ENCODE measurements around the gene AQP1. TPM values are rescaled to one million over a fixed set of nuclear protein-coding genes. Genes with fewer than 3 reads are reported as not detected.
A peak's percentile ranks its signal among the peaks of the same experiment; 100 is the strongest.

The AQP1 gene
- total RNA-seq, 5 donors from 2014 or later (not counting 1 experiment from before 2014, with no cell fraction given), result 0.13 to 1.9 (median 0.79) TPM

GRCh38 chr7:30916767-30917166 is 5.1 kb downstream of the AQP1 start:
- H3K27me3 ChIP-seq (replicated peaks in 1 of 2; ENCODE audit: control insufficient read depth in 2 of 2, extremely low read depth in 1 of 2, insufficient read depth in 2 of 2, low read length in 1 of 2), result peaks cover 0 to 8% of the 10 kb centered on the region in 2 experiments
- ChIA-PET CTCF (no interaction called here), POLR2A (no interaction called here)
- no peaks in the 10 kb centered on the region for H3K36me3 ChIP-seq (ENCODE audit: control insufficient read depth in 2 of 2, extremely low read depth in 1 of 2, insufficient read depth in 1 of 2, low read length in 1 of 2)
- no peak overlapping the region for H3K4me3 ChIP-seq (ENCODE audit: control insufficient read depth in 1 of 2, extremely low read depth in 1 of 2, low read length in 1 of 2)
- DNase-seq, result no peak
- WGBS (ENCODE audit: insufficient coverage), result 69% methylated on average over 5 of the region's 7 CpGs
- H3K36me3 Mint-ChIP-seq, result no peaks in the 10 kb centered on the region
- no peaks in the 10 kb centered on the region for H3K9me3 Mint-ChIP-seq
- no peaks in the 10 kb centered on the region for H3K9me3 ChIP-seq
- no peak overlapping the region for H3K27ac ChIP-seq (ENCODE audit: low read length)
- no peaks in the 10 kb centered on the region for H3K4me1 ChIP-seq (ENCODE audit: control insufficient read depth in 1 of 2, extremely low read depth in 1 of 2, insufficient read depth in 2 of 2, low read length in 2 of 2)
- H3K27me3 Mint-ChIP-seq, result no peaks in the 10 kb centered on the region
- no peak overlapping the region for H3K27ac Mint-ChIP-seq
- ATAC-seq (replicated peaks in 1 of 4), result no peak
- H3K4me3 Mint-ChIP-seq, result no peak overlapping the region
- no peaks in the 10 kb centered on the region for H3K4me1 Mint-ChIP-seq

- Mint-ChIP-seq H3K36me3 (no peaks in the 10 kb centered on the region), H3K4me3 (no peak overlapping the region), H3K27ac (no peak overlapping the region), H3K9me3 (no peaks in the 10 kb centered on the region), H3K4me1 (no peaks in the 10 kb centered on the region), H3K27me3 (no peaks in the 10 kb centered on the region)
- Histone ChIP-seq H3K27me3 (replicated peaks in 1 of 2; ENCODE audit: control insufficient read depth in 2 of 2, extremely low read depth in 1 of 2, insufficient read depth in 2 of 2, low read length in 1 of 2) (peaks cover 0 to 4% of the 10 kb centered on the region in 2 experiments), H3K36me3 (ENCODE audit: control insufficient read depth in 2 of 2, extremely low read depth in 1 of 2, insufficient read depth in 1 of 2, low read length in 1 of 2) (no peaks in the 10 kb centered on the region), H3K4me3 (ENCODE audit: control insufficient read depth in 1 of 2, extremely low read depth in 1 of 2, low read length in 1 of 2) (no peak overlapping the region), H3K9me3 (no peaks in the 10 kb centered on the region), H3K27ac (ENCODE audit: low read length) (no peak overlapping the region), H3K4me1 (ENCODE audit: control insufficient read depth in 1 of 2, extremely low read depth in 1 of 2, insufficient read depth in 2 of 2, low read length in 2 of 2) (no peaks in the 10 kb centered on the region)
- POLR2A ChIA-PET, result no interaction called here
- CTCF ChIA-PET, result no interaction called here
- WGBS (ENCODE audit: insufficient coverage), result 80% methylated on average over 2 of the region's 4 CpGs
- no peak for DNase-seq
- no peak for ATAC-seq (replicated peaks in 1 of 4)
Observed at GRCh38 chr7:30917216-30917893, 5.7 kb downstream of the AQP1 start.

- H3K27ac Mint-ChIP-seq, result no peak overlapping the region
- no peaks in the 10 kb centered on the region for H3K4me1 ChIP-seq (ENCODE audit: control insufficient read depth in 1 of 2, extremely low read depth in 1 of 2, insufficient read depth in 2 of 2, low read length in 2 of 2)
- peaks cover 0 to 4% of the 10 kb centered on the region in 2 experiments for H3K27me3 ChIP-seq (replicated peaks in 1 of 2; ENCODE audit: control insufficient read depth in 2 of 2, extremely low read depth in 1 of 2, insufficient read depth in 2 of 2, low read length in 1 of 2)
- no peaks in the 10 kb centered on the region for H3K27me3 Mint-ChIP-seq
- ChIA-PET CTCF (interaction anchor here in 1 of 2 donors (0.7 kb wide), 1 partner anchor 8 kb away, joined by 7 read pairs; no protein-coding TSS in a partner anchor), POLR2A (interaction anchor here in 1 of 2 donors (0.7 kb wide), 1 partner anchor 698 kb away, joined by 8 read pairs; no protein-coding TSS in a partner anchor)
- no peak for DNase-seq
- H3K9me3 ChIP-seq, result no peaks in the 10 kb centered on the region
- WGBS (ENCODE audit: insufficient coverage), result 85% methylated on average over 2 of the region's 4 CpGs
- H3K4me3 Mint-ChIP-seq, result no peak overlapping the region
- no peaks in the 10 kb centered on the region for H3K36me3 ChIP-seq (ENCODE audit: control insufficient read depth in 2 of 2, extremely low read depth in 1 of 2, insufficient read depth in 1 of 2, low read length in 1 of 2)
- H3K9me3 Mint-ChIP-seq, result no peaks in the 10 kb centered on the region
- H3K4me1 Mint-ChIP-seq, result no peaks in the 10 kb centered on the region
- no peak overlapping the region for H3K4me3 ChIP-seq (ENCODE audit: control insufficient read depth in 1 of 2, extremely low read depth in 1 of 2, low read length in 1 of 2)
- no peaks in the 10 kb centered on the region for H3K36me3 Mint-ChIP-seq
- no peak for ATAC-seq (replicated peaks in 1 of 4)
- H3K27ac ChIP-seq (ENCODE audit: low read length), result no peak overlapping the region
Observed at GRCh38 chr7:30918676-30919075, 7.0 kb downstream of the AQP1 start.

- H3K27ac Mint-ChIP-seq, result no peak overlapping the region
- Histone ChIP-seq H3K27me3 (replicated peaks in 1 of 2; ENCODE audit: control insufficient read depth in 2 of 2, extremely low read depth in 1 of 2, insufficient read depth in 2 of 2, low read length in 1 of 2) (peaks cover 0 to under 1% of the 10 kb centered on the region in 2 experiments), H3K4me1 (ENCODE audit: control insufficient read depth in 1 of 2, extremely low read depth in 1 of 2, insufficient read depth in 2 of 2, low read length in 2 of 2) (no peaks in the 10 kb centered on the region), H3K9me3 (no peaks in the 10 kb centered on the region), H3K36me3 (ENCODE audit: control insufficient read depth in 2 of 2, extremely low read depth in 1 of 2, insufficient read depth in 1 of 2, low read length in 1 of 2) (no peaks in the 10 kb centered on the region), H3K27ac (ENCODE audit: low read length) (no peak overlapping the region), H3K4me3 (ENCODE audit: control insufficient read depth in 1 of 2, extremely low read depth in 1 of 2, low read length in 1 of 2) (no peak overlapping the region)
- no peaks in the 10 kb centered on the region for H3K36me3 Mint-ChIP-seq
- ChIA-PET CTCF (interaction anchor here in 1 of 2 donors (0.7 kb wide), 1 partner anchor 16 kb away, joined by 3 read pairs; no protein-coding TSS in a partner anchor), POLR2A (no interaction called here)
- no peak overlapping the region for H3K4me3 Mint-ChIP-seq
- ATAC-seq (replicated peaks in 1 of 4), result no peak
- H3K9me3 Mint-ChIP-seq, result no peaks in the 10 kb centered on the region
- DNase-seq, result no peak
- WGBS (ENCODE audit: insufficient coverage), result 79% methylated on average over 8 of the region's 11 CpGs
- no peaks in the 10 kb centered on the region for H3K27me3 Mint-ChIP-seq
- H3K4me1 Mint-ChIP-seq, result no peaks in the 10 kb centered on the region
Observed at GRCh38 chr7:30920021-30920583, 8.4 kb downstream of the AQP1 start.

GRCh38 chr7:30920584-30921539 is 9.2 kb downstream of the AQP1 start:
- no peaks in the 10 kb centered on the region for H3K27me3 ChIP-seq (replicated peaks in 1 of 2; ENCODE audit: control insufficient read depth in 2 of 2, extremely low read depth in 1 of 2, insufficient read depth in 2 of 2, low read length in 1 of 2)
- no peaks in the 10 kb centered on the region for H3K4me1 ChIP-seq (ENCODE audit: control insufficient read depth in 1 of 2, extremely low read depth in 1 of 2, insufficient read depth in 2 of 2, low read length in 2 of 2)
- ATAC-seq (replicated peaks in 1 of 4), result no peak
- H3K36me3 ChIP-seq (ENCODE audit: control insufficient read depth in 2 of 2, extremely low read depth in 1 of 2, insufficient read depth in 1 of 2, low read length in 1 of 2), result no peaks in the 10 kb centered on the region
- Mint-ChIP-seq H3K27ac (no peak overlapping the region), H3K36me3 (no peaks in the 10 kb centered on the region), H3K4me3 (no peak overlapping the region), H3K27me3 (no peaks in the 10 kb centered on the region), H3K4me1 (no peaks in the 10 kb centered on the region), H3K9me3 (no peaks in the 10 kb centered on the region)
- ChIA-PET CTCF (no interaction called here), POLR2A (no interaction called here)
- no peak overlapping the region for H3K27ac ChIP-seq (ENCODE audit: low read length)
- no peak overlapping the region for H3K4me3 ChIP-seq (ENCODE audit: control insufficient read depth in 1 of 2, extremely low read depth in 1 of 2, low read length in 1 of 2)
- no peaks in the 10 kb centered on the region for H3K9me3 ChIP-seq
- no peak for DNase-seq
- 66% methylated on average over 4 of the region's 9 CpGs for WGBS (ENCODE audit: insufficient coverage)

- H3K27me3 Mint-ChIP-seq, result no peaks in the 10 kb centered on the region
- Histone ChIP-seq H3K9me3 (no peaks in the 10 kb centered on the region), H3K27ac (ENCODE audit: low read length) (no peak overlapping the region), H3K4me3 (ENCODE audit: control insufficient read depth in 1 of 2, extremely low read depth in 1 of 2, low read length in 1 of 2) (no peak overlapping the region), H3K36me3 (ENCODE audit: control insufficient read depth in 2 of 2, extremely low read depth in 1 of 2, insufficient read depth in 1 of 2, low read length in 1 of 2) (no peaks in the 10 kb centered on the region), H3K4me1 (ENCODE audit: control insufficient read depth in 1 of 2, extremely low read depth in 1 of 2, insufficient read depth in 2 of 2, low read length in 2 of 2) (no peaks in the 10 kb centered on the region), H3K27me3 (replicated peaks in 1 of 2; ENCODE audit: control insufficient read depth in 2 of 2, extremely low read depth in 1 of 2, insufficient read depth in 2 of 2, low read length in 1 of 2) (no peaks in the 10 kb centered on the region)
- no peaks in the 10 kb centered on the region for H3K4me1 Mint-ChIP-seq
- H3K36me3 Mint-ChIP-seq, result no peaks in the 10 kb centered on the region
- DNase-seq (peak in 1 of 35 experiments; percentile 20), ATAC-seq (replicated peaks in 1 of 4) (no peak)
- POLR2A ChIA-PET, result no interaction called here
- WGBS (ENCODE audit: insufficient coverage), result 92% methylated on average over 9 of the region's 19 CpGs
- peaks cover 0 to 2% (median 0%) of the 10 kb centered on the region in 3 donors for H3K9me3 Mint-ChIP-seq
- H3K4me3 Mint-ChIP-seq, result no peak overlapping the region
- H3K27ac Mint-ChIP-seq, result no peak overlapping the region
- CTCF ChIA-PET, result no interaction called here
Observed at GRCh38 chr7:30921540-30922401, 10.1 kb downstream of the AQP1 start.
